ENCODE data around the gene RNF38. TPM values are rescaled to one million over a fixed set of nuclear protein-coding genes. Genes with fewer than 3 reads are reported as not detected.
"Not testable (repeated sequence)": the region's sequence is repeated elsewhere in the genome, so short reads cannot be mapped to it uniquely, and the experiment has no call there.

RNF38 gene
- polyA plus RNA-seq, 10 donors, result 20.5 to 31.7 (median 27.0) TPM

- not testable (repeated sequence) for DNase-seq
Observed at GRCh38 chr9:36294996-36295395, 105.1 kb downstream of the RNF38 start.

DNA sequence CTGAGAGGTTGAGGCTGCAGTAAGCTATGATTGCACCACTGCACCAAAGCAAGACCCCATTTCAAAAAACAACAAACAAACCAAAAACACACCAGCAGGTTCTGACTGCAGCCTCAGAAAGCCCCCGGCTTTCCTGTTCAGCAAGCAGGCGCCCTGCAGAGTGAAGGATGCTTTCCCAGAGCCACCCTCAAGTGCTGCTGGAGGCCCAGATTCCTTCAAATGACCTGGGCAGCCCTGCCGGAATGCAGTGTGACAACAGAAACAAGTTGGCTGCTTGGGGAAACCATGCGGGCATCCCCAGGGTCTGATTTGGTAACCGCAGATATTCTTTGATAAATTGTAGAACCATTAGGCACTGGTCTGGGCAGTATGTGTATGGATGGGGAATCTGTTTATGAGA is 106.2 kb downstream of the RNF38 start:
- no peak for DNase-seq

DNA sequence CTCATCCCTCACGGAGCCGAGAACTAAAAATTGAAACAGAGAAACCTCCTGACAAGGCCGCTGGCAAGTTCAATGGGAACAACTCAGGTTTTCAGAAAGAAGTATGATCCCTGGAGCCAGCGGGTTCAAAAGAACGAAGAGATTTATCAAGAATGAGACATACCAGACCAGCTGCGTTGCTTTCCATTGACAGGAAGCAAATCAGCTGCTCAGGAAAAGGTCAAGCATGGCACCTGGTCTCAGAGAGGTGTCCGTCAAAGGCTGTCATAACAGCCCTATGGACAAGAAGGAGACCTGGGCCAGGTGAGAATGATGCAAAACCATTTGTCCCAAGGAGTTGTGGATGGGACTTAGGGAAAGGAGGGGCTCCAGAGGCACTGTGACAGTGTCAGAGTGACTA is 106.9 kb downstream of the RNF38 start:
- DNase-seq, result no peak

DNA sequence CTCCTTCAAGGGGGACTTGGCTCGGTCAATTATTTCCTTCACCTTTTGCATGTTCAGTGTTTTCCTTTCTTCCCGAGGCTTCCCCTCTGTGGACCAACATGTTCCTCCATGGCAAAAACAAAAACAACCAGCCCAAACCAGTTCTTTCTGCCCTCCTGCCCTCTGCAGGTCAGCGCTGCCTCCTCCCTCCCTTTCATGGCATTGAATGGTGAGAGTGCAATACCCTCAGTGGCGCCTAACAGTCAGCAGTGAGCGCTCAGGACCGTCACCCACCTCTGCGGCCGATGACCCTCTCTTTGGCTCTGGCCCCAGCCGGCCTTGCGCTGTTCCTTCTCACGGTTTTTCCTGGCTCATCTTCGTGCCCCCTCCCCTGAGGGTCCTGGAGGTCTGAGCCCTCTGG is 107.4 kb downstream of the RNF38 start:
- no peak for DNase-seq

DNA sequence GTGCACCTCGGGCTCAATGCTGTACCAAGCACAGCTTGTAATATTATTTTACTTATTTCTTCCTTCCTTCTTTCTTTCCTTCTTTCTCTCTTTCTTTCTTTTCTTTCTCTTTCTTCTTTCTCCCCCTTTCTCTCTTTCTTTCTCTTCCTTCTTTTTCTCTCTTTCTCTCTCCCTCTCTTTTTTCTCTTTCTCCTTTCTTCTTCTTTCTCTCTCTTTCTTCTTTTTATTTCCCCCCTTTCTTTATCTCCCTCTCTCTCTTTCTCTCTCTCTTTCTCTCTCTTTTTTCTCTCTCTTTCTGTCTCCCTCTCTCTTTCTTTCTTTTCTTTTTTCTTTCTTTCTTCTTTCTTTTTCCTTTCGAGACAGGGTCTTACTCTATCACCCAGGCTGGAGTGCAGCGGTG is 109.1 kb downstream of the RNF38 start:
- no peak for DNase-seq

- DNase-seq, result no peak
Observed at GRCh38 chr9:36289836-36290435, 110.1 kb downstream of the RNF38 start.

DNA sequence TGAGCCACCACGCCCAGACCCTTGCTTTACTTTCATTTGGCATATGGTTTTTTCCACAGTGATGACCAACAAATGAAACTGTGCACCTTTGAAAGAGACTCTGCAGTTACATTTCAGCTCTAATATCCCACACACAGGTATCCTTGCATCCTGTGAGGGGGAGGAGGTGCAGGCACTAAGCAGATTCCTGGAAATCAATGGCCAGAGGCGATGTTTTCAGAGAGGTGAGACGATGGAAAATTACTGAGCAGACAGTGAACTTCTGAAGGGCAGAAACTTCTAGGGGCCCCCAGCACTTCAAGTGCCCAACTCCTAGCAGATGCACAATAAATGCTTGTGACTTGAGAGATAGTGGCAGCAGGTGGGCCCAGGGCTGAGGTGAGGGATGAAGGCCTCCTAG is 112.0 kb downstream of the RNF38 start:
- no peak for DNase-seq

Other genes starting within 250 kb of the RNF38 start
- 1 to 10 TPM in 4 of 10 donors, under 1 TPM in 6; 0.55 to 1.4 (median 0.89) TPM for gene CCIN, start 230.9 kb downstream of the RNF38 start, polyA plus RNA-seq (ENCODE audit: insufficient read length in 10 of 10)
- 100 to 1,000 TPM in 9 of 10 donors, 10 to 100 TPM in 1; 98.6 to 145 (median 122) TPM for gene CLTA, start 209.3 kb downstream of the RNF38 start, polyA plus RNA-seq (ENCODE audit: insufficient read length in 10 of 10)
- gene GNE, start 141.8 kb downstream of the RNF38 start, polyA plus RNA-seq (ENCODE audit: insufficient read length in 10 of 10), result 10 to 100 TPM; 10.6 to 17.7 (median 14.0) TPM
- gene MELK, start 172.6 kb upstream of the RNF38 start, polyA plus RNA-seq (ENCODE audit: insufficient read length in 10 of 10), result 10 to 100 TPM in 7 of 10 donors, 1 to 10 TPM in 3; 9.1 to 19.9 (median 11.3) TPM

Data from muscle of back (tissue), 11 donors.